H1 (cell line): ENCODE data around the gene UVRAG. TPM values are rescaled to one million over a fixed set of nuclear protein-coding genes. Genes with fewer than 3 reads are reported as not detected.

ENCODE experiments used
- CTCF ChIA-PET: fragments of 300-600 bp; sonication (Branson Sonifier 250); formaldehyde crosslinking; loops from one replicate; lab custom pipeline; 2021; ENCODE audit not compliant: partially characterized antibody; lab: Charles Lee
- POLR2A ChIA-PET: fragments of 300-600 bp; sonication (Branson Sonifier 250); formaldehyde crosslinking; loops from one replicate; lab custom pipeline; 2021; ENCODE audit warnings: inconsistent platforms; ENCODE audit not compliant: partially characterized antibody; lab: Charles Lee
- DNase-seq, 2 experiments: peaks; one replicate each; pipeline versions ENCODE4 v3.0.0 to v3.0.0-alpha.2; 2010 to 2022; ENCODE audit warnings: low spot score in 2 of 2, low read depth in 1 of 2, mixed read lengths in 1 of 2
- FAIRE-seq: peaks from 2 replicates; lab custom pipeline; 2011; peaks lifted over from hg19 to GRCh38; lab: Jason Lieb, UNC
- H2AFZ ChIP-seq: 2 replicates; pipeline ENCODE4 v1.8.1; 2012; ENCODE audit warnings: low read length, inconsistent platforms
- H2AK5ac ChIP-seq: 2 replicates; pipeline ENCODE4 v1.6.1; 2013; ENCODE audit warnings: low read depth, low read length
- H2BK120ac ChIP-seq: replicated peaks from 2 replicates; pipeline ENCODE3; 2013; ENCODE audit warnings: low read depth, low read length, inconsistent platforms
- H2BK12ac ChIP-seq: 2 replicates; pipeline ENCODE4 v1.6.1; 2013; ENCODE audit warnings: low read depth, low read length
- H2BK15ac ChIP-seq: 2 replicates; pipeline ENCODE4 v1.6.1; 2013; ENCODE audit warnings: low read length
- H2BK20ac ChIP-seq: 2 replicates; pipeline ENCODE4 v1.6.1; 2013; ENCODE audit warnings: low read length
- H2BK5ac ChIP-seq: 2 replicates; pipeline ENCODE4 v1.6.1; 2013; ENCODE audit warnings: low read depth, low read length
- H3K14ac ChIP-seq: 2 replicates; pipeline ENCODE4 v1.6.1; 2013; ENCODE audit warnings: inconsistent platforms; ENCODE audit not compliant: insufficient read length
- H3K18ac ChIP-seq: 2 replicates; pipeline ENCODE4 v1.6.1; 2013; ENCODE audit warnings: low read length; ENCODE audit errors: extremely low read depth
- H3K23ac ChIP-seq: 2 replicates; pipeline ENCODE4 v1.6.1; 2013; ENCODE audit warnings: inconsistent platforms; ENCODE audit not compliant: insufficient read length
- H3K23me2 ChIP-seq: 2 replicates; pipeline ENCODE4 v1.6.1; 2013; ENCODE audit warnings: low read depth, low read length
- H3K27ac ChIP-seq: 2 replicates; pipeline ENCODE4 v1.6.1; 2011; ENCODE audit warnings: low read depth, low read length, inconsistent platforms
- H3K27me3 ChIP-seq, 4 experiments: replicated peaks in 1 of 4; 1 replicate in 1 of 4; 2 replicates in 3 of 4; pipeline versions ENCODE4 v1.6.1 to v1.8.1; 2011 to 2013; ENCODE audit warnings: low read length in 3 of 4, mild to moderate bottlenecking in 3 of 4, inconsistent platforms in 2 of 4, mixed read lengths in 2 of 4, moderate library complexity in 1 of 4; ENCODE audit not compliant: control insufficient read depth in 3 of 4, insufficient read depth in 3 of 4; ENCODE audit errors: extremely low read depth in 1 of 4
- H3K36me3 ChIP-seq, 4 experiments: 2 replicates each; pipeline versions ENCODE4 v1.6.1 to v1.8.1; 2011 to 2013; ENCODE audit warnings: mild to moderate bottlenecking in 4 of 4, low read length in 3 of 4, moderate library complexity in 2 of 4, control low read depth in 1 of 4, inconsistent platforms in 1 of 4; ENCODE audit not compliant: insufficient read depth in 4 of 4, control insufficient read depth in 2 of 4
- H3K4ac ChIP-seq: replicated peaks from 2 replicates; pipeline ENCODE3; 2013; ENCODE audit warnings: low read length, low read depth, mixed read lengths, inconsistent platforms; ENCODE audit not compliant: insufficient read length
- H3K4me1 ChIP-seq, 4 experiments: replicated peaks in 1 of 4; 1 replicate in 1 of 4; 2 replicates in 3 of 4; pipeline versions ENCODE4 v1.6.1 to v1.8.1; 2011 to 2013; ENCODE audit warnings: low read length in 3 of 4, inconsistent platforms in 2 of 4, mixed read lengths in 1 of 4; ENCODE audit not compliant: insufficient read depth in 4 of 4, control insufficient read depth in 3 of 4
- H3K4me2 ChIP-seq, 2 experiments: 2 replicates each; pipeline versions ENCODE4 v1.6.1 to v1.8.1; 2011 to 2013; ENCODE audit warnings: low read depth in 2 of 2, low read length in 2 of 2, control low read depth in 1 of 2, inconsistent platforms in 1 of 2, mild to moderate bottlenecking in 1 of 2; ENCODE audit not compliant: insufficient read depth in 1 of 2
- H3K4me3 ChIP-seq, 4 experiments: fragments of 200-600, 300-600 bp in 1 of 4; sonication (generic), shearing (Covaris generic), sonication (Bioruptor Twin) in 1 of 4; 2 replicates each; pipeline versions ENCODE4 v1.5.1 to v1.8.1; 2011 to 2016; ENCODE audit warnings: low read length in 4 of 4, low read depth in 3 of 4, control low read depth in 2 of 4, inconsistent platforms in 2 of 4, mild to moderate bottlenecking in 2 of 4, mixed read lengths in 1 of 4, moderate library complexity in 1 of 4; ENCODE audit not compliant: insufficient read depth in 2 of 4; ENCODE audit errors: extremely low read depth in 1 of 4
- H3K56ac ChIP-seq: replicated peaks from 2 replicates; pipeline ENCODE3; 2013; ENCODE audit warnings: low read depth, mild to moderate bottlenecking, mixed read lengths, low read length, inconsistent platforms; ENCODE audit not compliant: insufficient read length
- H3K79me1 ChIP-seq: 2 replicates; pipeline ENCODE4 v1.6.1; 2013; ENCODE audit warnings: low read depth, low read length, control low read depth
- H3K79me2 ChIP-seq, 2 experiments: 2 replicates each; pipeline versions ENCODE4 v1.6.1 to v1.8.1; 2012 to 2013; ENCODE audit warnings: low read length in 2 of 2, mild to moderate bottlenecking in 2 of 2, inconsistent platforms in 1 of 2; ENCODE audit not compliant: insufficient read depth in 2 of 2, control insufficient read depth in 1 of 2
- H3K9ac ChIP-seq, 4 experiments: replicated peaks in 1 of 4; 1 replicate in 1 of 4; 2 replicates in 3 of 4; pipeline versions ENCODE4 v1.6.1 to v1.8.1; 2011 to 2013; ENCODE audit warnings: low read depth in 3 of 4, low read length in 3 of 4, control low read depth in 2 of 4, mild to moderate bottlenecking in 2 of 4, moderate library complexity in 2 of 4, inconsistent platforms in 1 of 4; ENCODE audit errors: extremely low read depth in 1 of 4
- H3K9me3 ChIP-seq, 2 experiments: 2 replicates each; pipeline versions ENCODE4 v1.6.1 to v1.8.1; 2012 to 2013; ENCODE audit warnings: mild to moderate bottlenecking in 2 of 2, moderate library complexity in 2 of 2, control low read depth in 1 of 2, inconsistent platforms in 1 of 2, low read depth in 1 of 2, low read length in 1 of 2, mixed read lengths in 1 of 2; ENCODE audit not compliant: insufficient read depth in 2 of 2
- H4K20me1 ChIP-seq, 2 experiments: replicated peaks in 1 of 2; 2 replicates each; pipeline versions ENCODE3 to v1.8.1; 2011 to 2013; ENCODE audit warnings: inconsistent platforms in 2 of 2, low read length in 2 of 2, mild to moderate bottlenecking in 1 of 2; ENCODE audit not compliant: insufficient read depth in 2 of 2, control insufficient read depth in 1 of 2
- H4K5ac ChIP-seq: 2 replicates; pipeline ENCODE4 v1.6.1; 2013; ENCODE audit warnings: low read length, low read depth, mixed read lengths, inconsistent platforms; ENCODE audit not compliant: insufficient read length
- H4K8ac ChIP-seq: 2 replicates; pipeline ENCODE4 v1.8.0; 2013; ENCODE audit warnings: mild to moderate bottlenecking, moderate library complexity, low read length, inconsistent platforms; ENCODE audit not compliant: insufficient read depth; ENCODE audit errors: extremely low read depth
- H4K91ac ChIP-seq: replicated peaks from 2 replicates; pipeline ENCODE3; 2013; ENCODE audit warnings: low read length, mixed read lengths, inconsistent platforms; ENCODE audit not compliant: insufficient read length
- ASH2L ChIP-seq: fragments of 200-600, 300-600 bp; sonication (generic); IDR thresholded peaks from one replicate; pipeline ENCODE4 v1.7.1; 2017; ENCODE audit warnings: low read length
- CHD2 ChIP-seq: IDR thresholded peaks from 2 replicates; pipeline ENCODE4 v1.6.1; 2012; ENCODE audit warnings: low read length, improper control_type of control experiment
- CREB1 ChIP-seq: IDR thresholded peaks from 2 replicates; pipeline ENCODE4 v1.6.1; 2012; ENCODE audit warnings: inconsistent platforms
- GTF2F1 ChIP-seq: IDR thresholded peaks from 2 replicates; pipeline ENCODE4 v1.6.1; 2012; ENCODE audit warnings: low read depth, low read length, improper control_type of control experiment, borderline replicate concordance
- HDAC2 ChIP-seq, 2 experiments: fragments of 300-600 bp in 1 of 2; sonication (generic) in 1 of 2; IDR thresholded peaks; 2 replicates each; pipeline ENCODE4 v1.6.1; 2011 to 2012; ENCODE audit warnings: low read depth in 2 of 2, low read length in 2 of 2, mild to moderate bottlenecking in 2 of 2, moderate library complexity in 2 of 2, borderline replicate concordance in 1 of 2, inconsistent platforms in 1 of 2
- KDM1A ChIP-seq: fragments of 200-600, 300-600 bp; sonication (generic); IDR thresholded peaks from 2 replicates; pipeline ENCODE4 v1.7.1; 2016; ENCODE audit warnings: mild to moderate bottlenecking, low read length, borderline replicate concordance
- KDM4A ChIP-seq: IDR thresholded peaks from one replicate; pipeline ENCODE4 v1.7.1; 2012; ENCODE audit warnings: low read depth, mild to moderate bottlenecking, moderate library complexity, low read length, inconsistent platforms; ENCODE audit not compliant: severe bottlenecking
- KDM5A ChIP-seq: fragments of 200-600 bp; IDR thresholded peaks from 2 replicates; pipeline ENCODE4 v1.7.1; 2012; ENCODE audit warnings: mild to moderate bottlenecking, low read length, inconsistent platforms, mixed read lengths
- POU5F1 ChIP-seq: IDR thresholded peaks from 2 replicates; pipeline ENCODE4 v1.6.1; 2011; ENCODE audit warnings: low read depth, mild to moderate bottlenecking, low read length, moderate library complexity
- RAD21 ChIP-seq, 2 experiments: IDR thresholded peaks in 1 of 2; conservative IDR thresholded peaks in 1 of 2; 2 replicates each; pipeline ENCODE4 v1.6.1; 2011; ENCODE audit warnings: low read depth in 2 of 2, low read length in 2 of 2, improper control_type of control experiment in 1 of 2, inconsistent platforms in 1 of 2, mild to moderate bottlenecking in 1 of 2, moderate library complexity in 1 of 2
- RFX5 ChIP-seq: IDR thresholded peaks from 2 replicates; pipeline ENCODE4 v1.6.1; 2011; ENCODE audit warnings: low read depth, low read length, improper control_type of control experiment, borderline replicate concordance
- RNF2 ChIP-seq: fragments of 200-900, 300-1000 bp; sonication (generic); IDR thresholded peaks from 2 replicates; pipeline ENCODE4 v1.7.1; 2016; ENCODE audit warnings: borderline replicate concordance, low read depth, mild to moderate bottlenecking, antibody characterized with exemption, low read length; ENCODE audit not compliant: poor library complexity, severe bottlenecking; ENCODE audit errors: missing control alignments
- SIX5 ChIP-seq: IDR thresholded peaks from 2 replicates; pipeline ENCODE4 v1.6.1; 2011; ENCODE audit warnings: mild to moderate bottlenecking, low read depth, low read length
- TAF7 ChIP-seq: optimal IDR thresholded peaks from 2 replicates; pipeline ENCODE3; 2011; ENCODE audit warnings: low read depth, mild to moderate bottlenecking, inconsistent platforms, low read length, moderate library complexity, borderline replicate concordance
- WGBS, 2 experiments: shearing (Covaris generic) in 1 of 2; methylation state at CpG; one replicate each; pipeline versions ENCODE4 v1.1.6 to v1.1.7; 2013 to 2015; ENCODE audit warnings: low lambda C conversion rate in 2 of 2, mixed read lengths in 2 of 2, inconsistent platforms in 1 of 2, low coverage in 1 of 2, missing lambda C conversion rate in 1 of 2; ENCODE audit not compliant: insufficient replicate concordance in 2 of 2, insufficient coverage in 1 of 2, insufficient read length in 1 of 2; ENCODE audit errors: extremely low coverage in 1 of 2, missing lambda C conversion rate in 1 of 2; 5-methylcytosine and 5-hydroxymethylcytosine counted together
- polyA plus RNA-seq, 7 experiments: library from polyadenylated mRNA; depleted of rRNA in 3 of 7; stranded (reverse) in 5 of 7; unstranded in 2 of 7; fragments of >200 nt in 5 of 7; fragments of 200-250 nt in 2 of 7; gene quantifications; 1 replicate in 5 of 7; 2 replicates in 1 of 7; 4 replicates in 1 of 7; pipeline versions ENCODE4 v1.2.1 to v1.2.3, GENCODE V29; 2011 to 2013; ENCODE audit warnings: missing spikeins in 2 of 7, mixed read lengths in 2 of 7
- total RNA-seq: library from RNA; stranded (reverse); fragmentation: NEBNext Ultra II Directional; extraction: Animal tissue kit (Norgen Biotek cat#: 25700); gene quantifications from 2 replicates; pipeline ENCODE4 v1.2.1, GENCODE V29; 2021

UVRAG gene
- total and polyA plus RNA-seq, 2 of the 8 experiments (the other 6 are each of a cell fraction or from before 2014, with no cell fraction given), result 5.5 to 14.7 TPM

DNA sequence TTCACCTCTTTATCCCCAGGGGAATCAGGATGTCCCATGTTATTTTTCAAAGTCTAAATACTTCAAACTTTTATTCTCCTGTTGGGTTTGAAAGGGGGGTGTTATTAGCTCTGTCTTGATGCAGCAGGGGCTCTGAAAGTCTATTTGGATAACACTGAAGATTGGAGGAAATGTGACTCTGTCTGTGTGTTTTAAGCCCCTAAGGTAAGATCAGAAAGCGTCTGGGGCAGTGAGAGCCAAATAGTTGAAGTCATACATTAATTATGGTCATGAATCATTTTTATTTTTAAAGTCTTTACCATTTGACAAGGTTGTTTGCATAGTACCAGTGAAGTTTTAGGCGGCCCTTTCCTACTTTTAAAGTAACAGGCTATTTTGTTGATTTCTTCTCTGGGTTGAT lies 139.0 kb downstream of the UVRAG start:
- H3K4me3 ChIP-seq, result no peak overlapping the region
- no peak overlapping the region for H3K4me2 ChIP-seq
- no peak overlapping the region for H3K14ac ChIP-seq
- no peak overlapping the region for H4K8ac ChIP-seq
- POLR2A ChIA-PET, result no interaction called here
- no peak overlapping the region for H3K9ac ChIP-seq
- H4K20me1 ChIP-seq, result no peaks in the 10 kb centered on the region
- H3K79me1 ChIP-seq, result no peaks in the 10 kb centered on the region
- H3K9me3 ChIP-seq, result no peaks in the 10 kb centered on the region
- no peak overlapping the region for H2BK120ac ChIP-seq
- H3K23me2 ChIP-seq, result no peaks in the 10 kb centered on the region
- H3K23ac ChIP-seq, result no peak overlapping the region
- H3K18ac ChIP-seq, result no peak overlapping the region
- H3K79me2 ChIP-seq, result no peaks in the 10 kb centered on the region
- CTCF ChIA-PET, result interaction anchor here (1.0 kb wide), 1 partner anchor 11 kb away, joined by 3 read pairs; no protein-coding TSS in a partner anchor
- no peak overlapping the region for H3K4ac ChIP-seq
- H3K4me1 ChIP-seq, result no peaks in the 10 kb centered on the region
- H2BK15ac ChIP-seq, result no peak overlapping the region
- no peak for FAIRE-seq
- H3K27me3 ChIP-seq, result no peaks in the 10 kb centered on the region
- no peak overlapping the region for H2AK5ac ChIP-seq
- no peak overlapping the region for H3K27ac ChIP-seq
- H2BK5ac ChIP-seq, result no peak overlapping the region
- no peak overlapping the region for H2BK20ac ChIP-seq
- no peak overlapping the region for H2AFZ ChIP-seq
- H3K36me3 ChIP-seq, result no peaks in the 10 kb centered on the region
- no peak for DNase-seq
- no peak overlapping the region for H3K56ac ChIP-seq
- H2BK12ac ChIP-seq, result no peak overlapping the region
- 81% methylated on average over 2 of the region's 2 CpGs; no CpG with 5 or more reads in 1 of the 2 experiments for WGBS, 2 experiments
- no peak overlapping the region for H4K91ac ChIP-seq
- H4K5ac ChIP-seq, result no peak overlapping the region
- TF ChIP-seq ASH2L, result no peak
- TF ChIP-seq KDM4A, result no peak
- TF ChIP-seq TAF7, result no peak
- TF ChIP-seq SIX5, result no peak
- TF ChIP-seq CHD2, result no peak
- no peak for TF ChIP-seq POU5F1
- no peak for TF ChIP-seq CREB1
- TF ChIP-seq GTF2F1, result no peak
- TF ChIP-seq KDM5A, result no peak
- TF ChIP-seq KDM1A, result no peak
- no peak for TF ChIP-seq HDAC2 (IDR thresholded peaks at IDR 0.05; ENCODE audit: borderline replicate concordance in 1 of 2, low read depth in 2 of 2, low read length in 2 of 2)
- no peak for TF ChIP-seq RAD21 (IDR thresholded peaks at IDR 0.05 in 1 of 2, conservative IDR thresholded peaks at IDR 0.05 in 1 of 2; ENCODE audit: low read depth in 2 of 2, low read length in 2 of 2)
- TF ChIP-seq RNF2, result no peak
- TF ChIP-seq RFX5, result no peak
